ELF-1 (cell line): Measurements from ENCODE around the gene GRIK4.

Experiments
- DNase-seq: peaks from one replicate; pipeline ENCODE4 v3.0.0-alpha.2; 2016; ENCODE audit warnings: low read depth, low spot score

GRIK4 gene

GRCh38 chr11:120525261-120526171 lies 14.0 kb downstream of the GRIK4 start:
- DNase-seq, result no peak

GRCh38 chr11:120526241-120526640 lies 14.7 kb downstream of the GRIK4 start:
- no peak for DNase-seq

GRCh38 chr11:120527111-120527761 lies 15.7 kb downstream of the GRIK4 start:
- peak; percentile 86 for DNase-seq

GRCh38 chr11:120528749-120529148 lies 17.2 kb downstream of the GRIK4 start:
- DNase-seq, result no peak

GRCh38 chr11:120529214-120529613 lies 17.7 kb downstream of the GRIK4 start:
- no peak for DNase-seq

GRCh38 chr11:120529911-120530310 lies 18.4 kb downstream of the GRIK4 start:
- DNase-seq, result no peak

GRCh38 chr11:120532082-120532831 lies 20.7 kb downstream of the GRIK4 start:
- DNase-seq, result no peak

GRCh38 chr11:120532832-120533196 lies 21.3 kb downstream of the GRIK4 start:
- DNase-seq, result peak; percentile 42

- DNase-seq, result no peak
These were observed 24.7 kb downstream of the GRIK4 start for GRCh38 chr11:120536091-120536796.

- no peak for DNase-seq
These were observed 25.2 kb downstream of the GRIK4 start for GRCh38 chr11:120536797-120537169.

- no peak for DNase-seq
These were observed 26.4 kb downstream of the GRIK4 start for GRCh38 chr11:120537996-120538395.

- DNase-seq, result no peak
These were observed 27.2 kb downstream of the GRIK4 start for GRCh38 chr11:120538707-120539106.

- DNase-seq, result no peak
These were observed 28.3 kb downstream of the GRIK4 start for GRCh38 chr11:120539667-120540369.

GRCh38 chr11:120540744-120541465 lies 29.4 kb downstream of the GRIK4 start:
- DNase-seq, result peak; percentile 85

GRCh38 chr11:120543521-120544215 lies 32.1 kb downstream of the GRIK4 start:
- DNase-seq, result no peak

GRCh38 chr11:120545813-120546212 lies 34.3 kb downstream of the GRIK4 start:
- no peak for DNase-seq

- peak; percentile 47 for DNase-seq
These were observed 35.0 kb downstream of the GRIK4 start for GRCh38 chr11:120546312-120547205.

GRCh38 chr11:120547316-120547715 lies 35.8 kb downstream of the GRIK4 start:
- no peak for DNase-seq
